Tibial nerve (tissue), 4 donors: Measurements from ENCODE around the gene CFD.

Experiments used
- EP300 ChIP-seq, 2 donors: sonication (generic); formaldehyde crosslinking; IDR thresholded peaks; one replicate each; pipeline ENCODE4 v1.6.1; 2017; ENCODE audit warnings: antibody characterized with exemption in 2 of 2, mild to moderate bottlenecking in 1 of 2
- TF ChIP-seq, protein P1 (sequence below), 5 experiments: fragments of 200-600 bp in 3 of 5; fragments of 450-650 bp in 2 of 5; sonication (generic) in 3 of 5; IDR thresholded peaks; one replicate each; pipeline ENCODE4 v1.5.1; 2016 to 2019; ENCODE audit warnings: antibody characterized with exemption in 5 of 5, mild to moderate bottlenecking in 3 of 5, moderate library complexity in 2 of 5

DNA sequence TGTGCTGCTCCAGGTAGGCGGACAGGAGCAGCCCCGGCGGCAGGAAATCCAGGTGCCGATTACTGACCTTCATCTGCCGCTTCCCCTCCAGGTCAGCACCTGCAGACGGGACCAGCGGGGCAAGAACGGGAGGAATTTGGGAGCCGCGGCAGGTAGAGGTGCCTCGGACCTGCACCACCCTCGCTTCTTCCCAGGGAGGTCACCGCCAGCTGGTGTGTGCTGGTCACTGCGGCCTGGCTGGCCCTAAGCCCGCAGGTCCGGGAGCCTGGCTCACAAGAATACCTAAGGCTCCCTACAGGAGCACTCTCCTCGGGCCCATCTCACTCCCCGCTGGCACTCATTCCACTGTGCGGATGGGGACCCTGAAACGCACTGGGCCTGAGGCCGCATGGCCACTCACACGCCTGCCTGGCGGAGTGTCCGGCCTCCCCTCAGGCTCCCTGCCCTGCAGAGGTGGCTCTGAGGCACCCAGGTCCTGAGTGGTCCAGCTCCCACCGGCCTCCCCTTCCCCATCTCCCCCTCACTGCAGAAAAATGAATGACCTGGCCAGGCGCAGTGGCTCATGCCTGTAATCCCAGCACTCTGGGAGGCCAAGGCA, 38.1 kb downstream of the CFD start:
- TF ChIP-seq, protein P1, sequence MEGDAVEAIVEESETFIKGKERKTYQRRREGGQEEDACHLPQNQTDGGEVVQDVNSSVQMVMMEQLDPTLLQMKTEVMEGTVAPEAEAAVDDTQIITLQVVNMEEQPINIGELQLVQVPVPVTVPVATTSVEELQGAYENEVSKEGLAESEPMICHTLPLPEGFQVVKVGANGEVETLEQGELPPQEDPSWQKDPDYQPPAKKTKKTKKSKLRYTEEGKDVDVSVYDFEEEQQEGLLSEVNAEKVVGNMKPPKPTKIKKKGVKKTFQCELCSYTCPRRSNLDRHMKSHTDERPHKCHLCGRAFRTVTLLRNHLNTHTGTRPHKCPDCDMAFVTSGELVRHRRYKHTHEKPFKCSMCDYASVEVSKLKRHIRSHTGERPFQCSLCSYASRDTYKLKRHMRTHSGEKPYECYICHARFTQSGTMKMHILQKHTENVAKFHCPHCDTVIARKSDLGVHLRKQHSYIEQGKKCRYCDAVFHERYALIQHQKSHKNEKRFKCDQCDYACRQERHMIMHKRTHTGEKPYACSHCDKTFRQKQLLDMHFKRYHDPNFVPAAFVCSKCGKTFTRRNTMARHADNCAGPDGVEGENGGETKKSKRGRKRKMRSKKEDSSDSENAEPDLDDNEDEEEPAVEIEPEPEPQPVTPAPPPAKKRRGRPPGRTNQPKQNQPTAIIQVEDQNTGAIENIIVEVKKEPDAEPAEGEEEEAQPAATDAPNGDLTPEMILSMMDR (IDR thresholded peaks at IDR 0.05), result no peak
- no peak for TF ChIP-seq EP300 (IDR thresholded peaks at IDR 0.05)
